ENCODE measurements around the gene ALDH1L1.

- TF ChIP-seq, protein P1, sequence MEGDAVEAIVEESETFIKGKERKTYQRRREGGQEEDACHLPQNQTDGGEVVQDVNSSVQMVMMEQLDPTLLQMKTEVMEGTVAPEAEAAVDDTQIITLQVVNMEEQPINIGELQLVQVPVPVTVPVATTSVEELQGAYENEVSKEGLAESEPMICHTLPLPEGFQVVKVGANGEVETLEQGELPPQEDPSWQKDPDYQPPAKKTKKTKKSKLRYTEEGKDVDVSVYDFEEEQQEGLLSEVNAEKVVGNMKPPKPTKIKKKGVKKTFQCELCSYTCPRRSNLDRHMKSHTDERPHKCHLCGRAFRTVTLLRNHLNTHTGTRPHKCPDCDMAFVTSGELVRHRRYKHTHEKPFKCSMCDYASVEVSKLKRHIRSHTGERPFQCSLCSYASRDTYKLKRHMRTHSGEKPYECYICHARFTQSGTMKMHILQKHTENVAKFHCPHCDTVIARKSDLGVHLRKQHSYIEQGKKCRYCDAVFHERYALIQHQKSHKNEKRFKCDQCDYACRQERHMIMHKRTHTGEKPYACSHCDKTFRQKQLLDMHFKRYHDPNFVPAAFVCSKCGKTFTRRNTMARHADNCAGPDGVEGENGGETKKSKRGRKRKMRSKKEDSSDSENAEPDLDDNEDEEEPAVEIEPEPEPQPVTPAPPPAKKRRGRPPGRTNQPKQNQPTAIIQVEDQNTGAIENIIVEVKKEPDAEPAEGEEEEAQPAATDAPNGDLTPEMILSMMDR (IDR thresholded peaks at IDR 0.05), result no peak
- TF ChIP-seq POLR2A (IDR thresholded peaks at IDR 0.05), result no peak
Measured at GRCh38 chr3:126070146-126070545, 110.2 kb downstream of the ALDH1L1 start.

All from body of pancreas (tissue), 4 donors.